ENCODE data around the gene TMEM59L.

Gene TMEM59L

DNA sequence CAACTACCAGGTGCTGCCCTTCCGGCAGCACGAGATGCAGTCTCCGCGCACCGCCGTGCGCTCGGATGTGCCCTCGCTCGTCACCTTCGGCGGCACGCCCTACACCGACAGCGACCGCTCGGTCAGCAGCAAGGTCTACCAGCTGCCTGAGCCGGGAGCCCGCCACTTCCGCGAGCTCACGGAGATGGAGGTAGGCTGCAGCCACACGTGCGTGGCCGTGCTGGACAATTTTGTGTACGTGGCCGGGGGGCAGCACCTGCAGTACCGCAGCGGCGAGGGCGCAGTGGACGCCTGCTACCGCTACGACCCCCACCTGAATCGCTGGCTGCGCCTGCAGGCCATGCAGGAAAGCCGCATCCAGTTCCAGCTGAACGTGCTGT, 55.6 kb downstream of the TMEM59L start:
- Mint-ChIP-seq H3K9me3 (no peaks in the 10 kb centered on the region), H3K27ac (no peak overlapping the region), H3K4me1 (ENCODE audit: low read depth in 2 of 2) (peaks cover 2 to 6% of the 10 kb centered on the region in 2 donors), H3K27me3 (no peaks in the 10 kb centered on the region), H3K36me3 (ENCODE audit: insufficient read depth) (peaks cover 31% of the 10 kb centered on the region), H3K4me3 (no peak overlapping the region)
- no peak for DNase-seq
- ATAC-seq (replicated peaks), result no peak

DNA sequence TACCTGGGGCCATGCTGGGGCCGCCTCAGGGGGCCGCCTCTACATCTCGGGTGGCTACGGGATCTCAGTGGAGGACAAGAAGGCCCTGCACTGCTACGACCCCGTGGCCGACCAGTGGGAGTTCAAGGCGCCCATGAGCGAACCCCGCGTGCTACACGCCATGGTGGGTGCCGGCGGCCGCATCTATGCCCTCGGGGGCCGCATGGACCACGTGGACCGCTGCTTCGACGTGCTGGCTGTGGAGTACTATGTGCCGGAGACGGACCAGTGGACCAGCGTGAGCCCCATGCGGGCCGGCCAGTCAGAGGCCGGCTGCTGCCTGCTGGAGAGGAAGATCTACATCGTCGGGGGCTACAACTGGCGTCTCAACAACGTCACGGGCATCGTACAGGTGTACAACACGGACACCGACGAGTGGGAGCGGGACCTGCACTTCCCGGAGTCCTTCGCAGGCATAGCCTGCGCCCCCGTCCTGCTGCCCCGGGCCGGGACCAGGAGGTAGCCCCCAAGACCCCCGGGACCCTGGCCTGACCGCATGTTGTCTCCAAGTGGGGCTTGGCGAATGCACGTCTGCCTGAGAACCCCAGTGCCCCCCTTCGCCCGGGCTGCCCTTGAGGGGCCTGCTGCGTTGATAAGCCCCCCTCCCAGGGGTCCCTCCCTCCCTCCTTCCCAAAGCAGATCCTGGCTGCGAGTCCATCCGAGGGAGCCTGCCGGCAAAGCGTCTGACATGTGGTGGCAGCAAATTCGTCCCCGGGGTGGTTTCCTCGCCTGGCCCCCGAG, 56.3 kb downstream of the TMEM59L start:
- Mint-ChIP-seq H3K4me1 (ENCODE audit: low read depth in 2 of 2) (peaks cover 0 to 4% of the 10 kb centered on the region in 2 donors), H3K27ac (no peak overlapping the region), H3K27me3 (no peaks in the 10 kb centered on the region), H3K9me3 (no peaks in the 10 kb centered on the region), H3K36me3 (ENCODE audit: insufficient read depth) (peaks cover 33% of the 10 kb centered on the region), H3K4me3 (no peak overlapping the region)
- no peak for DNase-seq
- no peak for ATAC-seq (replicated peaks)

DNA sequence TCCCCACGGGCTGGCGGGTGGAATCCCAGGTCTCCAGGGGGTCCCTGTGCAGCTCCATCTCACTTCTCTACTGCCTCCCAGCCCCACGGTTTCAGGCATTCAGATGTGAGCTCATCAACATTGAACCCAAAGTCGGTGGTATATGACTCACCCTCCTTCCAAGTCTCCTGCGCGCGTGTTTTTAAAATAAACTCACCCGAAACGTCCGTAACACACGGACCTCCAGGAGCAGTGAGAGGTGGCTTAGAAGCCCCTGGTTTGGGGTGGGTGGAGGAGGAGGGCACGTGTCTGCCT, 56.8 kb downstream of the TMEM59L start:
- Mint-ChIP-seq H3K9me3 (no peaks in the 10 kb centered on the region), H3K27me3 (no peaks in the 10 kb centered on the region)
- no peak for ATAC-seq (replicated peaks)

DNA sequence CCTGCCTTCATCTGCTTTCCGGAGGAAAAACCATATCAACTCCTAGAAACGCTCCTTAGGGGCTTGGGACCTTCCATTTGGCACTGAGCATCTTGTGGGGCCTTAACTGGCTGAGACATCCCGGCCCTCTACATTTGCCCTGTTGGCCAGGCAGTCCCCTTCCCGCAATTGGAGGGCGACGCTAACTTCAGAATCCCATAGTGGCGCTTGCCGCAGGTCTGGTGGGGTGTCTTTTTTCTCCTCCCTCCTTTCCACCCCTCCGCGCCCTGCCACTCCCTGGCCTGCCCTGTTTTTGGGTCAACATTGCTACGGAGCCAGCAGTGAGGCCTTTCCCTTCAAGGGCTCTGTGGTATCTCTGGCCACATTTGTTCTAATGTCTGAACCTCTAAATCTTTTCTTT, 57.2 kb downstream of the TMEM59L start:
- peaks cover 0 to 4% of the 10 kb centered on the region in 2 donors for H3K4me1 Mint-ChIP-seq (ENCODE audit: low read depth in 2 of 2)
- ATAC-seq (replicated peaks) (no peak), DNase-seq (no peak)
- no peak overlapping the region for H3K4me3 Mint-ChIP-seq
- H3K27ac Mint-ChIP-seq, result peak overlapping the region in 1 of 2 donors; percentile 82
- H3K9me3 Mint-ChIP-seq, result no peaks in the 10 kb centered on the region
- peaks cover 33% of the 10 kb centered on the region for H3K36me3 Mint-ChIP-seq (ENCODE audit: insufficient read depth)
- no peaks in the 10 kb centered on the region for H3K27me3 Mint-ChIP-seq

More for the DNA sequence above, 56.8 kb downstream of the TMEM59L start:
- Mint-ChIP-seq H3K4me1 (ENCODE audit: low read depth in 2 of 2) (peaks cover 0 to 4% of the 10 kb centered on the region in 2 donors), H3K36me3 (ENCODE audit: insufficient read depth) (peaks cover 33% of the 10 kb centered on the region), H3K27ac (peak overlapping the region in 1 of 2 donors; percentile 82), H3K4me3 (no peak overlapping the region)
- no peak for DNase-seq

DNA sequence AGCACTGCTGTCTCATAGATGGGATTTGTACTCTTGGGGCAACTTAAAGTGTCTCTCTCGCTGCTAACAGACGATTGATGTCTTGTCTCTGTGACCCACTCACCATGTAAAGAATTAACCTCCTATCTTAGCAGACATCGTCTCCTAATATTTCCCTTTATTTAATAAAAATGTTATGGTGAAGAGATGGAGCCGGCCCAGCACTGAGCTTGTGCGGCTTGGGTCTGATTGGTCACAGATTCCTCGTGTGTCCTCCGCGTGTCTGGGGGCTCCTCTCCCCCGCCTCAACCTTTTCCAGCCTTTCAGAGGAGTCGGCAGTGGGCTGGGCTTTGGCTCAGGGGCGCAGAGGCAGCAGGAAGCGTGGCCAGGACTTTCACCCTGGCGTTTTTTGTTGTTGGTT, 57.6 kb downstream of the TMEM59L start:
- H3K27ac Mint-ChIP-seq, result no peak overlapping the region

More for the DNA sequence above, 57.6 kb downstream of the TMEM59L start:
- no peak for DNase-seq
- peaks cover 0 to 4% of the 10 kb centered on the region in 2 donors for H3K4me1 Mint-ChIP-seq (ENCODE audit: low read depth in 2 of 2)
- no peaks in the 10 kb centered on the region for H3K27me3 Mint-ChIP-seq
- H3K4me3 Mint-ChIP-seq, result no peak overlapping the region
- ATAC-seq (replicated peaks), result no peak
- H3K36me3 Mint-ChIP-seq (ENCODE audit: insufficient read depth), result peaks cover 33% of the 10 kb centered on the region
- no peaks in the 10 kb centered on the region for H3K9me3 Mint-ChIP-seq

Data from effector memory CD8-positive, alpha-beta T cell (primary cell).